ENCODE measurements around the gene PRRX2. TPM values are rescaled to one million over a fixed set of nuclear protein-coding genes. Genes with fewer than 3 reads are reported as not detected.

The PRRX2 gene
- total RNA-seq, 1 donor from 2014 or later = 43.7 TPM

- Histone ChIP-seq H3K4me1 (peaks cover 5% of the 10 kb centered on the region), H3K9me3 (no peaks in the 10 kb centered on the region), H3K4me3 (no peak overlapping the region), H3K36me3 (no peaks in the 10 kb centered on the region), H3K27me3 (no peaks in the 10 kb centered on the region), H3K27ac (no peak overlapping the region)
- no peak for DNase-seq (ENCODE audit: extremely low spot score in 2 of 2)
- TF ChIP-seq CTCF (IDR thresholded peaks at IDR 0.05) (no peak), POLR2AphosphoS5 (IDR thresholded peaks at IDR 0.05; ENCODE audit: insufficient read depth in 1 of 2, low read depth in 1 of 2) (no peak), POLR2A (IDR thresholded peaks at IDR 0.05) (no peak)
- intact Hi-C loops (cut with DNase I) = no loop called here
Measured at GRCh38 chr9:129720181-129720864, 54.9 kb downstream of the PRRX2 start.

- Histone ChIP-seq H3K27me3 (no peaks in the 10 kb centered on the region), H3K4me1 (peaks cover 7% of the 10 kb centered on the region), H3K36me3 (no peaks in the 10 kb centered on the region), H3K9me3 (no peaks in the 10 kb centered on the region), H3K27ac (no peak overlapping the region), H3K4me3 (no peak overlapping the region)
- intact Hi-C loops (cut with DNase I) = no loop called here
- no peak for DNase-seq (ENCODE audit: extremely low spot score in 2 of 2)
- TF ChIP-seq POLR2A (IDR thresholded peaks at IDR 0.05) = no peak
- TF ChIP-seq POLR2AphosphoS5 (IDR thresholded peaks at IDR 0.05; ENCODE audit: insufficient read depth in 1 of 2, low read depth in 1 of 2) = no peak
- no peak for TF ChIP-seq CTCF (IDR thresholded peaks at IDR 0.05)
Measured at GRCh38 chr9:129720865-129721545, 55.6 kb downstream of the PRRX2 start.

- intact Hi-C loops (cut with DNase I) = no loop called here
- Histone ChIP-seq H3K27ac (no peak overlapping the region), H3K27me3 (no peaks in the 10 kb centered on the region), H3K36me3 (no peaks in the 10 kb centered on the region), H3K4me3 (no peak overlapping the region), H3K9me3 (no peaks in the 10 kb centered on the region), H3K4me1 (peaks cover 24% of the 10 kb centered on the region)
- TF ChIP-seq CTCF (IDR thresholded peaks at IDR 0.05) (no peak), POLR2AphosphoS5 (IDR thresholded peaks at IDR 0.05; ENCODE audit: insufficient read depth in 1 of 2, low read depth in 1 of 2) (no peak), POLR2A (IDR thresholded peaks at IDR 0.05) (no peak)
- no peak for DNase-seq (ENCODE audit: extremely low spot score in 2 of 2)
Measured at GRCh38 chr9:129722913-129723312, 57.5 kb downstream of the PRRX2 start.

- H3K27ac ChIP-seq = peak overlapping the region; percentile 83
- H3K9me3 ChIP-seq = no peaks in the 10 kb centered on the region
- H3K36me3 ChIP-seq = no peaks in the 10 kb centered on the region
- peaks cover 24% of the 10 kb centered on the region for H3K4me1 ChIP-seq
- H3K4me3 ChIP-seq = no peak overlapping the region
- H3K27me3 ChIP-seq = no peaks in the 10 kb centered on the region
- intact Hi-C loops (cut with DNase I) = no loop called here
- no peak for DNase-seq (ENCODE audit: extremely low spot score in 2 of 2)
- no peak for TF ChIP-seq POLR2A (IDR thresholded peaks at IDR 0.05)
- TF ChIP-seq CTCF (IDR thresholded peaks at IDR 0.05) = no peak
- no peak for TF ChIP-seq POLR2AphosphoS5 (IDR thresholded peaks at IDR 0.05; ENCODE audit: insufficient read depth in 1 of 2, low read depth in 1 of 2)
Measured at GRCh38 chr9:129724456-129725190, 59.2 kb downstream of the PRRX2 start.
